BJ (cell line): Measurements from ENCODE around the gene GDF15. TPM values are rescaled to one million over a fixed set of nuclear protein-coding genes. Genes with fewer than 3 reads are reported as not detected.

Experiments
- CTCF ChIA-PET: fragments of 350-600 bp; formaldehyde crosslinking; extraction: SDS; loops from one replicate; lab custom pipeline; 2021; ENCODE audit warnings: antibody characterized with exemption, inconsistent platforms; lab: Yijun Ruan, JAX
- POLR2A ChIA-PET: fragments of 300-600 bp; sonication (Branson Sonifier 250); formaldehyde crosslinking; extraction: SDS; loops from one replicate; lab custom pipeline; 2021; ENCODE audit warnings: antibody characterized with exemption; lab: Charles Lee
- DNase-seq: peaks from one replicate; pipeline ENCODE4 v3.0.0-alpha.2; 2011; ENCODE audit warnings: low read depth
- H3K27me3 ChIP-seq: 2 replicates; pipeline ENCODE4 v1.6.0; 2011; ENCODE audit warnings: low read length; ENCODE audit not compliant: control insufficient read depth, insufficient read depth
- H3K36me3 ChIP-seq: 2 replicates; pipeline ENCODE4 v1.5.1; 2011; ENCODE audit warnings: low read length; ENCODE audit not compliant: control insufficient read depth, insufficient read depth
- H3K4me3 ChIP-seq: 2 replicates; pipeline ENCODE4 v1.5.1; 2011; ENCODE audit warnings: low read depth, mild to moderate bottlenecking, control low read depth, low read length
- polyA plus RNA-seq: library from polyadenylated mRNA; depleted of rRNA; stranded (reverse); fragments of >200 nt; gene quantifications from 2 replicates; pipeline ENCODE4 v1.2.3, GENCODE V29; 2011
- TF ChIP-seq, protein P1 (sequence below): IDR thresholded peaks from 2 replicates; pipeline ENCODE4 v1.5.1; 2011; ENCODE audit warnings: low read depth, mild to moderate bottlenecking, control low read depth, inconsistent platforms, low read length, moderate library complexity; ENCODE audit not compliant: insufficient read depth

GDF15 gene
- polyA plus RNA-seq, 1 experiment: 30.8 TPM

- DNase-seq: no peak
- no peaks in the 10 kb centered on the region for H3K27me3 ChIP-seq
- TF ChIP-seq, protein P1, sequence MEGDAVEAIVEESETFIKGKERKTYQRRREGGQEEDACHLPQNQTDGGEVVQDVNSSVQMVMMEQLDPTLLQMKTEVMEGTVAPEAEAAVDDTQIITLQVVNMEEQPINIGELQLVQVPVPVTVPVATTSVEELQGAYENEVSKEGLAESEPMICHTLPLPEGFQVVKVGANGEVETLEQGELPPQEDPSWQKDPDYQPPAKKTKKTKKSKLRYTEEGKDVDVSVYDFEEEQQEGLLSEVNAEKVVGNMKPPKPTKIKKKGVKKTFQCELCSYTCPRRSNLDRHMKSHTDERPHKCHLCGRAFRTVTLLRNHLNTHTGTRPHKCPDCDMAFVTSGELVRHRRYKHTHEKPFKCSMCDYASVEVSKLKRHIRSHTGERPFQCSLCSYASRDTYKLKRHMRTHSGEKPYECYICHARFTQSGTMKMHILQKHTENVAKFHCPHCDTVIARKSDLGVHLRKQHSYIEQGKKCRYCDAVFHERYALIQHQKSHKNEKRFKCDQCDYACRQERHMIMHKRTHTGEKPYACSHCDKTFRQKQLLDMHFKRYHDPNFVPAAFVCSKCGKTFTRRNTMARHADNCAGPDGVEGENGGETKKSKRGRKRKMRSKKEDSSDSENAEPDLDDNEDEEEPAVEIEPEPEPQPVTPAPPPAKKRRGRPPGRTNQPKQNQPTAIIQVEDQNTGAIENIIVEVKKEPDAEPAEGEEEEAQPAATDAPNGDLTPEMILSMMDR: no peak
- ChIA-PET POLR2A (no interaction called here), CTCF (interaction anchor here (1.0 to 2.2 kb wide), 6 partner anchors 17 to 79 kb away, joined by 3 to 11 read pairs (median 4); partner anchors contain the start of gene GDF15)
- H3K36me3 ChIP-seq: no peaks in the 10 kb centered on the region
- H3K4me3 ChIP-seq: no peak overlapping the region
Measured at GRCh38 chr19:18406749-18407148, 20.8 kb downstream of the GDF15 start.

DNA sequence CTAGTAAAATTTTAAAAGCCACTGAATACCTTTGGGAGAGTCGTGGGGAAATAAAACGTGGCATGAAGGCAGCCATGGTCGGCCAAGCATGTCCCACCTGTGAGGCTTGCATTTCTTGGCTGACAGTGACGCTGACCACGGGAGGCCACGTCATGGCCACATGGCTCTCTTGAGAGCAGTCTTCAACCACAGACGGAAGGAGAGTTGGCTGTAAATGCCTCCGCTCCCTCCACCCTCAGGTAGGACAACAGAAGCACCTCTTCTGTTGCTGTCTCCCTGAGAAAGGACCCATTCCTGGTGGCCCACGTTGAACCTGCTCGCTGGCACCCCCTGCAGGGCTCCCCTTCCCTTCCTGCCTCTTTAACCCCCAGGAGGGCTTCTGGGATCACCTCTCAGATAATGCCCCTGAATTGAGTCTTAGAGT, 22.1 kb downstream of the GDF15 start:
- DNase-seq: no peak
- ChIA-PET CTCF (interaction anchor here (1.3 to 1.4 kb wide), 2 partner anchors 18 to 59 kb away, joined by 3 to 4 read pairs; no protein-coding TSS in a partner anchor), POLR2A (no interaction called here)
- TF ChIP-seq, protein P1: peak; percentile 56
- H3K36me3 ChIP-seq: no peaks in the 10 kb centered on the region
- H3K4me3 ChIP-seq: no peak overlapping the region
- H3K27me3 ChIP-seq: no peaks in the 10 kb centered on the region

DNA sequence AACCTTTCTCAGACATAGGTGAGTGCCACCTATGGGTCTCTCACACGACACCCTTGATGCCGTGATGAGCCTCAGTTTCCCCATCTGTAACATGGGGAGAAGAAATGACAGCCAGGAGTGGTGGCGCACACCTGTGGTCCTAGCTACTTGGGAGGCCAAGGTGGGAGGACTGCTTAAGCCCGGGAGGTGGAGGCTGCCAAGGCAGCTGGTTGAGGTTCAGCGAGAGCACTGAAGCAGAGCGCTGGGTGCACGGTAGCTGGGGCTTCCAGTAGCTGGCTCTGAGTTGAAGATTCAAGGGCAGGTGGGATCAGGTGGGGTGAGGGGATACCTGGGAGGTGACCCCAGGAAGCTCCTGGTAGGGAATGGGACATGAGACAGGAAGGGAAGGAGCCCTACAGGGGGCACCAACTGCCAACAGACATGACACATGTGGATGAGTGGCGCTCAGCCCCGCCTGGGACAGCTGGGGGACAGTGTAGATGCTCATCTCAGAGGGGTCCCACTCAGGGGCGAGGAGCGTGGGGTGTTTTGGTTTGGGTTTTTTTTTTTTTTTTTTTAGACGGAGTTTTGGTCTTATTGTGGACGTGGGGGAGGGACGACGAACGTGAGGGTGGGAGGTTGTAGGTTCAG, 26.8 kb downstream of the GDF15 start:
- DNase-seq: no peak
- H3K4me3 ChIP-seq: no peak overlapping the region
- H3K36me3 ChIP-seq: no peaks in the 10 kb centered on the region
- ChIA-PET POLR2A (no interaction called here), CTCF (interaction anchor here (0.7 to 12.0 kb wide), 8 partner anchors 11 to 209 kb away, joined by 3 to 126 read pairs (median 18); partner anchors contain the start of genes GDF15 and RAB3A)
- TF ChIP-seq, protein P1: no peak
- H3K27me3 ChIP-seq: no peaks in the 10 kb centered on the region

DNA sequence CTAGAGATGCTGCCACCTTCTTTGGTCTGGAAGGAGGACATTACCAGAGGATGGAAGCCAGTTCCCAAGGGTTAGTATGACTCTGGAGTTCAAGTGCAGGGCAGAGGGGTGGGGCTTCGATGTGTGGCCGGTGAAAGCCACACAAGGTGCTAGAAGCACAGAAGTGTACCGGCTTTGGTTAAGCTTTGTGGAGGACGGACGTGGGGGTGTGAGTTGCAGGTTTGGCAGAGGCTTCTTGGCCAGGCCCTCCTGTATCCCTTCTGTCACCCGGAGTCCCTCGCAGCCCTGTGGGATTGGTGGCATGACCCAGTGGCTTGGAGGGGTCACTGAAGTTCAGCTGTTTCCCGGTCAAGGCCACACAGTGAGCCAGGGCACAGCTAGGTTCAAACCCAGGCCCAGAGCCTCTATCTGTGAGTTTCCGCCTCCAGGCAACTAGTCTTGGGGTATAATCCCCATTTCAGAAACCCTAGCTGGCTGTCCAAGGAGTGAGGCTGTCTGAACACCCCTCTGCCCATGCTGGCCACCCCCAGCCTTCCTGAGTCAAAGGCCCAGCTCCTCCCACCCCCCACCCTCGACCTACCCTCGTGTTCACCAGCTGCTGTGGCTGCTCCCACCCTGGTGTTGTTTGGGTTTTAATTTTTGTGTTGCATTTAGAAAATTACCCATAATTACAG, 28.7 kb downstream of the GDF15 start:
- no peaks in the 10 kb centered on the region for H3K36me3 ChIP-seq
- H3K27me3 ChIP-seq: no peaks in the 10 kb centered on the region
- no peak for DNase-seq
- ChIA-PET CTCF (interaction anchor here (0.8 to 12.0 kb wide), 13 partner anchors 13 to 229 kb away, joined by 3 to 126 read pairs (median 5); partner anchors contain the start of genes GDF15, LSM4 and PGPEP1), POLR2A (no interaction called here)
- TF ChIP-seq, protein P1: no peak
- H3K4me3 ChIP-seq: peak overlapping the region; percentile 26
